Measurements from ENCODE around the gene IAH1. TPM values are rescaled to one million over a fixed set of nuclear protein-coding genes. Genes with fewer than 3 reads are reported as not detected.

Gene IAH1
- total and polyA plus RNA-seq, 2 of the 4 experiments (the other 2 are of a cell fraction) = 84.5 to 89.8 TPM

- Histone ChIP-seq H2AK5ac (ENCODE audit: low read depth, low read length) (no peak overlapping the region), H3K27ac (ENCODE audit: insufficient read depth, low read length) (no peak overlapping the region), H3K4me2 (ENCODE audit: low read depth, low read length) (no peak overlapping the region), H3K4ac (ENCODE audit: low read depth, low read length) (no peak overlapping the region), H4K8ac (ENCODE audit: low read depth in 2 of 2, low read length in 2 of 2) (no peak overlapping the region), H4K5ac (ENCODE audit: low read depth, low read length) (no peak overlapping the region), H3K36me3 (ENCODE audit: control insufficient read depth, insufficient read depth, low read length) (peaks cover 16% of the 10 kb centered on the region), H4K20me1 (ENCODE audit: insufficient read depth, low read length) (no peaks in the 10 kb centered on the region), H3K9me1 (ENCODE audit: insufficient read depth, low read length) (peaks cover 10% of the 10 kb centered on the region), H3K23ac (ENCODE audit: low read depth, low read length) (no peak overlapping the region), H3K14ac (replicated peaks; ENCODE audit: low read depth, low read length) (no peak overlapping the region), H3K79me1 (ENCODE audit: low read depth in 1 of 2, low read length in 2 of 2) (peaks cover 7 to 21% of the 10 kb centered on the region in 2 experiments; a peak in 3 of 4 replicates), H2BK5ac (ENCODE audit: low read depth, low read length, poor library complexity, severe bottlenecking) (no peak overlapping the region), H3K9ac (ENCODE audit: low read depth, low read length) (no peak overlapping the region), H2AFZ (replicated peaks; ENCODE audit: low read length, poor library complexity) (no peak overlapping the region), H3K27me3 (ENCODE audit: control insufficient read depth, insufficient read depth, low read length) (no peaks in the 10 kb centered on the region), H3K4me1 (ENCODE audit: control insufficient read depth, insufficient read depth, low read length) (peaks cover 5% of the 10 kb centered on the region; the same call in 1 of the 2 replicates), H4K91ac (ENCODE audit: insufficient read depth, low read depth, low read length) (no peak overlapping the region), H3K56ac (ENCODE audit: extremely low read depth, insufficient read depth, low read length) (no peak overlapping the region), H3K9me3 (ENCODE audit: control insufficient read depth, insufficient read depth, low read length) (no peaks in the 10 kb centered on the region), H2BK15ac (ENCODE audit: low read depth, low read length) (no peak overlapping the region), H2BK120ac (ENCODE audit: low read depth, low read length) (no peak overlapping the region), H3K4me3 (ENCODE audit: insufficient read depth, low read depth, low read length) (no peak overlapping the region), H3K18ac (ENCODE audit: low read depth, low read length) (no peak overlapping the region), H2BK20ac (ENCODE audit: low read depth, low read length) (no peak overlapping the region), H2AK9ac (replicated peaks; ENCODE audit: low read depth, low read length, poor library complexity) (no peak overlapping the region)
- TF ChIP-seq ELK1 (IDR thresholded peaks at IDR 0.05; ENCODE audit: borderline replicate concordance, low read depth, low read length) = no peak
- ATAC-seq (ENCODE audit: low read depth) = no peak
- in situ Hi-C loops (cut with MboI; ENCODE audit: low sequenced_read_pairs) (no loop called here), intact Hi-C loops (cut with micrococcal nuclease) (no loop called here), dilution Hi-C loops (cut with HindIII; ENCODE audit: low sequenced_read_pairs, unreplicated experiment) (no loop called here)
- POLR2A ChIA-PET (ENCODE audit: unreplicated experiment) = no interaction called here
- CTCF ChIA-PET = no interaction called here
- no CpG with 5 or more reads among the region's 3 CpGs for WGBS, 2 experiments (ENCODE audit: extremely low coverage in 2 of 2, insufficient read length in 1 of 2)
- no TSS peak for BruUV-seq (replicated peaks)
- DNase-seq = no peak
These were observed 13.3 kb upstream of the IAH1 start for GRCh38 chr2:9461079-9461478.

All from IMR-90 (cell line).